K562 (cell line): ENCODE measurements around the gene PLCL1. TPM values are rescaled to one million over a fixed set of nuclear protein-coding genes. Genes with fewer than 3 reads are reported as not detected.
A peak's percentile ranks its signal among the peaks of the same experiment; 100 is the strongest.

ENCODE experiments used
- ATAC-seq: fragments of 200-7000 bp; cut with Tn5 transposase; 3 replicates; pipeline ENCODE4 v1.9.1; 2020; ENCODE audit warnings: moderate library complexity
- BruUV-seq: library from RNA; stranded (reverse); fragments of 400-500 nt; replicated peaks from 2 replicates; lab custom pipeline; 2021; lab: Mats Ljungman, UMichigan
- CTCF ChIA-PET: fragments of 300-600 bp; formaldehyde crosslinking; extraction: SDS; loops from one replicate; lab custom pipeline; 2021; ENCODE audit warnings: low intra/inter-chr PET ratio; lab: Yijun Ruan, JAX
- POLR2A ChIA-PET: fragments of 300-600, 350-650 bp; sonication (Branson Sonifier 250); formaldehyde crosslinking; extraction: SDS; loops from one replicate; lab custom pipeline; 2021; ENCODE audit warnings: antibody characterized with exemption, inconsistent platforms; lab: Yijun Ruan, JAX
- DNase-seq, 4 experiments: peaks; one replicate each; pipeline versions ENCODE4 v3.0.0 to v3.0.0-alpha.2; 2011 to 2018; ENCODE audit warnings: low spot score in 3 of 4, mixed read lengths in 3 of 4; ENCODE audit errors: extremely low read depth in 1 of 4
- FAIRE-seq: peaks from 2 replicates; lab custom pipeline; 2011; peaks lifted over from hg19 to GRCh38; lab: Jason Lieb, UNC
- H2AFZ ChIP-seq: 2 replicates; pipeline ENCODE4 v1.6.0; 2011; ENCODE audit warnings: low read depth, low read length, control low read depth, inconsistent platforms
- H3K27ac ChIP-seq: fragments of 200-600 bp; 3 replicates; pipeline ENCODE4 v1.8.0; 2011; ENCODE audit warnings: low read depth, mild to moderate bottlenecking, control low read depth, inconsistent platforms, low read length, moderate library complexity, mixed read lengths; ENCODE audit errors: extremely low read depth
- H3K27me3 ChIP-seq, 2 experiments: fragments of 300-600 bp in 1 of 2; 2 replicates in 1 of 2; 3 replicates in 1 of 2; pipeline versions ENCODE4 v1.6.0 to v1.8.0; 2011; ENCODE audit warnings: inconsistent platforms in 2 of 2, low read length in 2 of 2, mild to moderate bottlenecking in 1 of 2, mixed read lengths in 1 of 2, moderate library complexity in 1 of 2; ENCODE audit not compliant: control insufficient read depth in 2 of 2, insufficient read depth in 2 of 2
- H3K36me3 ChIP-seq: fragments of 300-600 bp; 3 replicates; pipeline ENCODE4 v1.8.0; 2011; ENCODE audit warnings: mild to moderate bottlenecking, low read length, inconsistent platforms; ENCODE audit not compliant: control insufficient read depth, insufficient read depth
- H3K4me1 ChIP-seq, 2 experiments: fragments of 200-600 bp in 1 of 2; replicated peaks in 1 of 2; 2 replicates in 1 of 2; 3 replicates in 1 of 2; pipeline versions ENCODE4 v1.5.1 to v1.8.0; 2011; ENCODE audit warnings: inconsistent platforms in 2 of 2, low read length in 2 of 2, mild to moderate bottlenecking in 1 of 2, mixed read lengths in 1 of 2, moderate library complexity in 1 of 2; ENCODE audit not compliant: control insufficient read depth in 2 of 2, insufficient read depth in 2 of 2
- H3K4me2 ChIP-seq: 2 replicates; pipeline ENCODE4 v1.6.1; 2011; ENCODE audit warnings: low read length, control low read depth, inconsistent platforms, mixed read lengths; ENCODE audit not compliant: insufficient read depth
- H3K4me3 ChIP-seq: fragments of 200-600 bp; sonication (generic), shearing (Covaris generic); 2 replicates; pipeline ENCODE4 v1.5.1; 2016; ENCODE audit warnings: control low read depth, inconsistent platforms
- H3K79me2 ChIP-seq: fragments of 200-600 bp; 3 replicates; pipeline ENCODE4 v1.8.0; 2011; ENCODE audit warnings: low read length, inconsistent platforms; ENCODE audit not compliant: control insufficient read depth, insufficient read depth
- H3K9ac ChIP-seq, 2 experiments: 2 replicates each; pipeline versions ENCODE4 v1.6.0 to v1.6.1; 2011; ENCODE audit warnings: low read depth in 2 of 2, low read length in 2 of 2, control low read depth in 1 of 2, inconsistent platforms in 1 of 2, mild to moderate bottlenecking in 1 of 2, mixed read lengths in 1 of 2; ENCODE audit not compliant: insufficient read depth in 1 of 2
- H3K9me1 ChIP-seq: one replicate; pipeline ENCODE4 v1.6.0; 2011; ENCODE audit warnings: inconsistent platforms, mild to moderate bottlenecking, low read length, moderate library complexity; ENCODE audit not compliant: control insufficient read depth, insufficient read depth
- H3K9me3 ChIP-seq: replicated peaks from 2 replicates; pipeline ENCODE4 v1.5.1; 2011; ENCODE audit warnings: low read depth, low read length, inconsistent platforms; ENCODE audit not compliant: control insufficient read depth, insufficient read depth
- H4K20me1 ChIP-seq: replicated peaks from 2 replicates; pipeline ENCODE4 v1.6.1; 2011; ENCODE audit warnings: low read length, inconsistent platforms, mixed read lengths; ENCODE audit not compliant: control insufficient read depth, insufficient read depth
- ASH1L ChIP-seq: fragments of 450-650 bp; IDR thresholded peaks from 2 replicates; pipeline ENCODE4 v1.6.1; 2018; ENCODE audit warnings: borderline replicate concordance, mild to moderate bottlenecking, low read depth; ENCODE audit not compliant: partially characterized antibody
- CBFA2T3 ChIP-seq: fragments of 450-650 bp; IDR thresholded peaks from 2 replicates; pipeline ENCODE4 v1.6.1; 2017
- HCFC1 ChIP-seq: IDR thresholded peaks from 2 replicates; pipeline ENCODE4 v1.6.1; 2012; ENCODE audit warnings: low read depth, low read length, improper control_type of control experiment
- POLR2AphosphoS5 ChIP-seq: IDR thresholded peaks from 2 replicates; pipeline ENCODE4 v1.6.1; 2011; ENCODE audit warnings: mild to moderate bottlenecking, low read depth, low read length, moderate library complexity; ENCODE audit not compliant: control insufficient read depth, insufficient read depth
- TCF3 ChIP-seq: sonication (generic); formaldehyde crosslinking; IDR thresholded peaks from 2 replicates; pipeline ENCODE4 v1.4.0; 2020; ENCODE audit warnings: mild to moderate bottlenecking, missing genetic modification reagents
- ZBTB12 ChIP-seq: fragments of 250-450 bp; sonication (Bioruptor Pico); IDR thresholded peaks from 2 replicates; pipeline ENCODE4 v1.4.0; 2020
- WGBS: fragments of 100-300 bp; shearing (Covaris generic); methylation state at CpG from one replicate; pipeline ENCODE4 v1.1.6; 2016; ENCODE audit warnings: low coverage, mixed read lengths; ENCODE audit not compliant: insufficient coverage; ENCODE audit errors: missing lambda C conversion rate; 5-methylcytosine and 5-hydroxymethylcytosine counted together
- in situ Hi-C: fragments of 300-500 bp; cut with MboI; formaldehyde crosslinking; loops from 4 replicates; pipeline ENCODE4 v1.15.0; 2018; ENCODE audit warnings: inconsistent platforms, mixed read lengths
- intact Hi-C: fragments of 100-400 bp; cut with micrococcal nuclease; formaldehyde crosslinking; loops from 2 replicates; pipeline ENCODE4 v1.14.2; 2022
- polyA plus RNA-seq, 8 experiments: library from polyadenylated mRNA; depleted of rRNA in 4 of 8; stranded (reverse) in 5 of 8; unstranded in 3 of 8; fragments of >200 nt; fragmentation: Nextera tagmentation in 2 of 8; fragmentation: Illumina TruSeq in 1 of 8; extraction: Ambion mirVana in 2 of 8; extraction: Trizol in 1 of 8; gene quantifications; 2 replicates each; pipeline versions ENCODE4 v1.2.1 to v1.2.3, GENCODE V29; 2011 to 2014; ENCODE audit warnings: inconsistent platforms in 1 of 8, missing spikeins in 1 of 8
- total RNA-seq, 7 experiments: library from RNA; depleted of rRNA in 6 of 7; stranded (reverse); fragments of >200 nt in 6 of 7; fragmentation: Illumina TruSeq in 2 of 7; extraction: Trizol in 2 of 7; gene quantifications; 2 replicates each; pipeline versions ENCODE4 v1.2.1 to v1.2.3, GENCODE V29; 2011 to 2021; ENCODE audit warnings: low replicate concordance in 1 of 7

PLCL1 gene
- total and polyA plus RNA-seq, 9 of the 15 experiments (the other 6 are each of a cell fraction or from before 2014, with no cell fraction given): 2.0 to 17.7 (median 8.6) TPM

- H2AFZ ChIP-seq: no peak overlapping the region
- FAIRE-seq: no peak
- H3K79me2 ChIP-seq: no peaks in the 10 kb centered on the region
- peak in 2 of 4 experiments; percentile 11 to 18 for DNase-seq
- POLR2A ChIA-PET: interaction anchor here (0.6 to 1.7 kb wide), 2 partner anchors 18 to 310 kb away, joined by 3 read pairs; partner anchors contain the start of gene PLCL1
- no peaks in the 10 kb centered on the region for H3K9me3 ChIP-seq
- ATAC-seq: no peak
- no peak overlapping the region for H3K4me3 ChIP-seq
- intact Hi-C loops: no loop called here
- no peak overlapping the region for H3K9ac ChIP-seq
- no TSS peak for BruUV-seq
- H3K27ac ChIP-seq: no peak overlapping the region
- TF ChIP-seq CBFA2T3: peak; percentile 57
- no peak for TF ChIP-seq HCFC1
- no peak for TF ChIP-seq ZBTB12 (CRISPR knock-in tag)
- peak; percentile 24; the same call in 1 of the 2 replicates for TF ChIP-seq POLR2AphosphoS5
- no peak for TF ChIP-seq ASH1L
- TF ChIP-seq TCF3 (CRISPR knock-in tag): peak; percentile 38; the same call in 1 of the 2 replicates
- TF ChIP-seq, all 486 proteins: peak for 3
- no peaks in the 10 kb centered on the region for H4K20me1 ChIP-seq
- no peak overlapping the region for H3K4me2 ChIP-seq
- H3K4me1 ChIP-seq: no peaks in the 10 kb centered on the region; a peak in 1 of 5 replicates
- in situ Hi-C loops: no loop called here
- peaks cover 5% of the 10 kb centered on the region; the same call in 1 of the 3 replicates for H3K36me3 ChIP-seq
- WGBS: 0% methylated on average over 1 of the region's 1 CpG
- CTCF ChIA-PET: no interaction called here
- no peaks in the 10 kb centered on the region for H3K9me1 ChIP-seq
- no peaks in the 10 kb centered on the region for H3K27me3 ChIP-seq
Observed at GRCh38 chr2:198114064-198114463, 309.7 kb downstream of the PLCL1 start.
